ENCODE results near the gene DNAJC11. TPM values are rescaled to one million over a fixed set of nuclear protein-coding genes. Genes with fewer than 3 reads are reported as not detected.

DNAJC11 gene
- polyA plus RNA-seq, 1 of the 3 experiments (the other 2 are of a cell fraction) = 38.2 TPM

DNA sequence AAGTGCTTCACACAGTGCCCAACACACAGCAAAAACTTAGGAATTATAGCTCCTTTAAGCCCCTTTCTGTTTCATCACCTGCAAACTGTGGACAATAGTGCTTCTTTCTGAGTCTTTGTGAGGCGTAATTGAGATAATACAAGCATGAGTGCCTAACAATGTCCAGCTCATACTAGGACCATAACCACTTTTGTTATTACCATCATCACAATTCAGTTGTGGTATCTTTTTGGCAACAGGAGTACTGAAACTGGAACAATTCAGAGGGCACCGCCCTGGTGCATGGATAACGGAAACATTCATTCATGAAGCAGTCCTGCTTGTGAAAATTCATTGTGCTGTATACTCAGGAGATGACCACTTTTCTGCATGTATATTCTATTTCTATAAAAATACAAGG lies 18.2 kb downstream of the DNAJC11 start:
- H3K79me2 ChIP-seq (ENCODE audit: insufficient read depth) = peaks cover 57% of the 10 kb centered on the region; the same call in 1 of the 2 replicates
- CTCF ChIA-PET = interaction anchor here (0.9 to 2.3 kb wide), 3 partner anchors 8 to 18 kb away, joined by 3 to 6 read pairs (median 5); partner anchors contain the start of gene DNAJC11

More for the DNA sequence above, 18.2 kb downstream of the DNAJC11 start:
- Histone ChIP-seq H3F3A (replicated peaks; ENCODE audit: insufficient read depth) (peaks cover 26% of the 10 kb centered on the region), H4K20me1 (ENCODE audit: insufficient read depth) (no peaks in the 10 kb centered on the region), H3K27ac (ENCODE audit: low read depth in 2 of 2, low read length in 1 of 2) (no peak overlapping the region), H3K27me3 (ENCODE audit: insufficient read depth) (no peaks in the 10 kb centered on the region), H3K4me3 (ENCODE audit: low read depth in 2 of 2, low read length in 1 of 2) (no peak overlapping the region), H3K4me2 (no peak overlapping the region), H3K4me1 (ENCODE audit: control insufficient read depth in 1 of 2, insufficient read depth in 2 of 2, low read depth in 1 of 2, low read length in 1 of 2) (peaks cover 2 to 8% of the 10 kb centered on the region in 2 experiments; a peak in 2 of 4 replicates), H3K9me2 (no peaks in the 10 kb centered on the region), H2AFZ (ENCODE audit: low read depth) (no peak overlapping the region), H3K9me3 (no peaks in the 10 kb centered on the region), H3K36me3 (replicated peaks in 1 of 2; ENCODE audit: control insufficient read depth in 1 of 2, insufficient read depth in 2 of 2, low read length in 1 of 2) (peaks cover 14 to 23% of the 10 kb centered on the region in 2 experiments), H3K9ac (no peak overlapping the region)
- DNase-seq = no peak
- POLR2A ChIA-PET = no interaction called here
- no peak for TF ChIP-seq MXI1 (IDR thresholded peaks at IDR 0.05; ENCODE audit: low read depth, low read length)
- TF ChIP-seq ELF1 (IDR thresholded peaks at IDR 0.05) = no peak
- TF ChIP-seq RFX5 (IDR thresholded peaks at IDR 0.05; ENCODE audit: low read length) = no peak
- TF ChIP-seq, protein P1, sequence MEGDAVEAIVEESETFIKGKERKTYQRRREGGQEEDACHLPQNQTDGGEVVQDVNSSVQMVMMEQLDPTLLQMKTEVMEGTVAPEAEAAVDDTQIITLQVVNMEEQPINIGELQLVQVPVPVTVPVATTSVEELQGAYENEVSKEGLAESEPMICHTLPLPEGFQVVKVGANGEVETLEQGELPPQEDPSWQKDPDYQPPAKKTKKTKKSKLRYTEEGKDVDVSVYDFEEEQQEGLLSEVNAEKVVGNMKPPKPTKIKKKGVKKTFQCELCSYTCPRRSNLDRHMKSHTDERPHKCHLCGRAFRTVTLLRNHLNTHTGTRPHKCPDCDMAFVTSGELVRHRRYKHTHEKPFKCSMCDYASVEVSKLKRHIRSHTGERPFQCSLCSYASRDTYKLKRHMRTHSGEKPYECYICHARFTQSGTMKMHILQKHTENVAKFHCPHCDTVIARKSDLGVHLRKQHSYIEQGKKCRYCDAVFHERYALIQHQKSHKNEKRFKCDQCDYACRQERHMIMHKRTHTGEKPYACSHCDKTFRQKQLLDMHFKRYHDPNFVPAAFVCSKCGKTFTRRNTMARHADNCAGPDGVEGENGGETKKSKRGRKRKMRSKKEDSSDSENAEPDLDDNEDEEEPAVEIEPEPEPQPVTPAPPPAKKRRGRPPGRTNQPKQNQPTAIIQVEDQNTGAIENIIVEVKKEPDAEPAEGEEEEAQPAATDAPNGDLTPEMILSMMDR (IDR thresholded peaks at IDR 0.05) = no peak
- TF ChIP-seq TEAD4 (IDR thresholded peaks at IDR 0.05; ENCODE audit: borderline replicate concordance, insufficient read depth) = no peak
- no peak for TF ChIP-seq TCF12 (IDR thresholded peaks at IDR 0.05)
- no peak for TF ChIP-seq SIN3A (IDR thresholded peaks at IDR 0.05; ENCODE audit: borderline replicate concordance, low read depth, low read length)
- TF ChIP-seq EZH2phosphoT487 (IDR thresholded peaks at IDR 0.05; ENCODE audit: borderline replicate concordance, low read depth) = no peak
- TF ChIP-seq, protein P2, sequence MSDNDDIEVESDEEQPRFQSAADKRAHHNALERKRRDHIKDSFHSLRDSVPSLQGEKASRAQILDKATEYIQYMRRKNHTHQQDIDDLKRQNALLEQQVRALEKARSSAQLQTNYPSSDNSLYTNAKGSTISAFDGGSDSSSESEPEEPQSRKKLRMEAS (IDR thresholded peaks at IDR 0.05; ENCODE audit: low read depth) = no peak
- TF ChIP-seq REST (IDR thresholded peaks at IDR 0.05; ENCODE audit: low read depth, low read length) = no peak
- no peak for TF ChIP-seq RCOR1 (IDR thresholded peaks at IDR 0.05; ENCODE audit: low read length)
- no peak for TF ChIP-seq GATA2 (CRISPR knock-in tag; IDR thresholded peaks at IDR 0.05)
- TF ChIP-seq NFIC (IDR thresholded peaks at IDR 0.05; ENCODE audit: borderline replicate concordance) = no peak
- no peak for TF ChIP-seq ZBTB33 (IDR thresholded peaks at IDR 0.05; ENCODE audit: borderline replicate concordance, low read depth)
- TF ChIP-seq MEF2A (IDR thresholded peaks at IDR 0.05; ENCODE audit: borderline replicate concordance, low read depth) = no peak
- TF ChIP-seq FOXJ3 (CRISPR knock-in tag; IDR thresholded peaks at IDR 0.05) = no peak
- WGBS (ENCODE audit: low lambda C conversion rate) = 100% methylated on average over 3 of the region's 3 CpGs

Measured in SK-N-SH (cell line).